Measurements from ENCODE around the gene KRTAP10-12. TPM values are rescaled to one million over a fixed set of nuclear protein-coding genes. Genes with fewer than 3 reads are reported as not detected.

KRTAP10-12 gene
- total and polyA plus RNA-seq, 4 experiments from 2014 or later, result not detected

DNA sequence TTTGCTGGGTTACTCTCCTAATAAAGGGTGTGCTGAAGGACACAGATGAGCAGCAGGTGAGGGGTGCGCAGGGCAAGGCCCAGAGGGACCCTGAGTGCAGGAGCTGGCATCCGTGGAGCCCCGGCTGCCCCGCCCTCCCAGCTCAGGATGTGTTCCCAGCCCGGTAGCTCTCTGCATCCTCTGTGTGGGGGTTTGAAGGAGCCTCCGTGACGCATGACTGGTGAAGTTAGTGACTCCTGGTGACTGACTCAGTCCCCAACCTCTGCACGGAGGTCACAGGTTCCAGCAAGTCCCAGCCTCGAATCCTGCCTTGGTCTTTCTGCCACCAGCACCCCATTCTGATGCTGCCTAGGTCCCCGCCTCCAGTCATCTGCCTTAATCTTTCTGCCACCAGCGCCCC, 36.0 kb downstream of the KRTAP10-12 start:
- Histone ChIP-seq H3K27ac (ENCODE audit: low read depth, low read length) (no peak overlapping the region), H3K4me1 (ENCODE audit: insufficient read depth, low read length) (no peaks in the 10 kb centered on the region), H3K9me3 (ENCODE audit: control insufficient read depth in 1 of 2, low read length in 2 of 2) (no peaks in the 10 kb centered on the region), H3K4me3 (ENCODE audit: low read length in 2 of 2) (no peak overlapping the region), H3K36me3 (ENCODE audit: insufficient read depth, low read length) (no peaks in the 10 kb centered on the region), H3K27me3 (ENCODE audit: insufficient read depth, low read length) (no peaks in the 10 kb centered on the region)
- Mint-ChIP-seq H3K4me1 (peaks cover 0 to 1% (median 0%) of the 10 kb centered on the region in 4 donors), H3K4me3 (no peak overlapping the region), H3K36me3 (no peaks in the 10 kb centered on the region), H3K27ac (peak overlapping the region in 1 of 7 donors; percentile 60), H3K27me3 (peaks cover under 1 to 12% of the 10 kb centered on the region in 2 donors), H3K9me3 (peaks cover 0 to 2% (median 0%) of the 10 kb centered on the region in 8 donors)
- intact Hi-C loops (cut with micrococcal nuclease), result no loop called here
- POLR2A ChIA-PET (ENCODE audit: partially characterized antibody), result no interaction called here
- DNase-seq, result no peak
- CTCF ChIA-PET (ENCODE audit: partially characterized antibody), result interaction anchor here (0.9 kb wide), 1 partner anchor 13 kb away, joined by 3 read pairs; no protein-coding TSS in a partner anchor

DNA sequence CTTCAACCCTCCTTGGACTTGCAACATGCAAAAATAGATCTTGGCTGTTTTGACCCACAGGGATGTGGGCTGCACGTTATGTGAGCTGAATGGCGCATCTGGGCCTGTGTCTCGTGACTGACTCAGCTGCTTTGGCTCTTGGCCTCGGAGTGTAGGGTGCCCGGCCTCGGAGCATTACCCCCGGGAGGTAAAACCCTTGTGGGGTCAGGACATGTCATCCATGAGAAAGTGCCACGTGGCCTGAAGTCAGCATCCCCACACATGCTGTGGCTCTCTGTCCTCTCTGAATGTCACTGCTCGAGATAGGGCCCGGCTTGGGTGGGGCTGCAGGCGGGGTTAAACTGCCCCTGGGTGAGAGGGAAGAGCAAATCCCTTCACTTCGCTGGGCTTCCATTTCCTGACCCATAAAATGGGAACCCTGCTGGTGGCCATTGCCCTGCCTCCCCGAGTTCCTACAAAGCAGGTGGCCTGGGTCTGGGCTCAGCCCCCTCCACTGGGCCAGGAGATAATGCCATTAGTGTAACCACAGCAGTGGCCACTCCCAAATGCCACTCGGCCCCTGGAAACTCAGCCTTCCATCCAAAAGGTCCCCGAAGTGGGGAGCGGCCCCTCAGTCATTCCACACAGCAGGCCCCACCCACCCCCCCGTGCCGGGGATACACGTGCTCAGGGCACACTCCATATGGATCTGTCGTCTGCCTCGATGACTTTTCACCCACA, 37.2 kb downstream of the KRTAP10-12 start:
- Histone ChIP-seq H3K36me3 (ENCODE audit: insufficient read depth, low read length) (no peaks in the 10 kb centered on the region), H3K27ac (ENCODE audit: low read depth, low read length) (no peak overlapping the region), H3K9me3 (ENCODE audit: control insufficient read depth in 1 of 2, low read length in 2 of 2) (no peaks in the 10 kb centered on the region), H3K27me3 (ENCODE audit: insufficient read depth, low read length) (no peaks in the 10 kb centered on the region), H3K4me3 (ENCODE audit: low read length in 2 of 2) (no peak overlapping the region), H3K4me1 (ENCODE audit: insufficient read depth, low read length) (no peaks in the 10 kb centered on the region)
- Mint-ChIP-seq H3K36me3 (no peaks in the 10 kb centered on the region), H3K27me3 (peaks cover 0 to 8% of the 10 kb centered on the region in 2 donors), H3K4me1 (peaks cover 0 to 1% (median 0%) of the 10 kb centered on the region in 4 donors), H3K4me3 (no peak overlapping the region), H3K27ac (no peak overlapping the region), H3K9me3 (peaks cover 0 to 2% (median 0%) of the 10 kb centered on the region in 8 donors)
- POLR2A ChIA-PET (ENCODE audit: partially characterized antibody), result no interaction called here
- DNase-seq, result no peak
- intact Hi-C loops (cut with micrococcal nuclease), result no loop called here
- CTCF ChIA-PET (ENCODE audit: partially characterized antibody), result no interaction called here

DNA sequence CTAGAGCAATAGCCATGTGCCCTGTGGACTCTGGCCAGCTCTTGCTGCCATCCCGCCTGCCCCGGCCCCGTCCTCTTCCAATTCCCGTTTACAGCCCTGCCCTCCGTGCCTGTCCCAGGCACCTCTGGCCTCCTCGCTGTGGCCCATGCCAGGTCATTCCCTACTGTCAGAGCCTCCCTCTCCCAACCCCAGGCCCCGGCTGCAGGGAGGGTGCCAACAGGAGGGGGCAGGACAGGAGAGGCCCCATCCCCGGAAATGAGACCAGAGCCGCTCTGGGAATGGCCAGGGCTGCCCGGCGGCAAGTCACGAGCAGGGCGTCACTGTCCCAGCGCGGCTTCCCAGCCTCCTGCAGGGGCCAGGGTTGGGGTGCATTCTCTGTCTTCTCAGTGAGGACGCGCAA, 37.9 kb downstream of the KRTAP10-12 start:
- H3K4me1 Mint-ChIP-seq, result peaks cover 0 to 1% (median under 1%) of the 10 kb centered on the region in 4 donors
- ChIA-PET POLR2A (ENCODE audit: partially characterized antibody) (no interaction called here), CTCF (ENCODE audit: partially characterized antibody) (no interaction called here)
- Histone ChIP-seq H3K27me3 (ENCODE audit: insufficient read depth, low read length) (no peaks in the 10 kb centered on the region), H3K4me1 (ENCODE audit: insufficient read depth, low read length) (no peaks in the 10 kb centered on the region), H3K4me3 (ENCODE audit: low read length in 2 of 2) (no peak overlapping the region), H3K36me3 (ENCODE audit: insufficient read depth, low read length) (no peaks in the 10 kb centered on the region), H3K27ac (ENCODE audit: low read depth, low read length) (no peak overlapping the region), H3K9me3 (ENCODE audit: control insufficient read depth in 1 of 2, low read length in 2 of 2) (no peaks in the 10 kb centered on the region)
- intact Hi-C loops (cut with micrococcal nuclease), result no loop called here
- H3K27ac Mint-ChIP-seq, result peak overlapping the region in 1 of 7 donors; percentile 52
- no peaks in the 10 kb centered on the region for H3K36me3 Mint-ChIP-seq
- no peak overlapping the region for H3K4me3 Mint-ChIP-seq
- H3K9me3 Mint-ChIP-seq, result peaks cover 0 to 2% (median 0%) of the 10 kb centered on the region in 8 donors
- DNase-seq, result no peak
- H3K27me3 Mint-ChIP-seq, result peaks cover 0 to 8% of the 10 kb centered on the region in 2 donors

DNA sequence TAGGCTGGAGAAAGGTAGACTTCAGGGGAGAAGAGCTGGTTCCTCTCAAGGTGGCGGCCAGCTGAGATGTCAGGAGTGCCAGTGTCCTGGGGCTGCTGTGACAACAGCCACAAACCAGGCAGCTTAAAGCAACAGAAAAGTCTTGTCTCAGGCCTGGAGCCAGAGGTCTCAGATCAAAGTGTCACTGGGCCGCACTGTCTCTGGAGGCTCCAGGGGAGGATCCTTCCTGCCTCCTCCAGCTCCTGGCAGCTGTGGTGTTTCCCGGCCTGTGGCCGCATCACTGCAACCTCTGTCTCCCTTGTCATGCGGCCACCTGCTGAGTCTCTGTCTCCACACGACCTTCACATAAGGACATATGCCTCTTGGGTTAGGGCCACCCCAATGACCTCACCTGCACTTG, 38.8 kb downstream of the KRTAP10-12 start:
- H3K4me1 Mint-ChIP-seq, result peaks cover 0 to 5% (median under 1%) of the 10 kb centered on the region in 4 donors
- intact Hi-C loops (cut with micrococcal nuclease), result no loop called here
- CTCF ChIA-PET (ENCODE audit: partially characterized antibody), result interaction anchor here (1.6 kb wide), 1 partner anchor 225 kb away, joined by 5 read pairs; no protein-coding TSS in a partner anchor
- H3K4me3 ChIP-seq (ENCODE audit: low read length in 2 of 2), result no peak overlapping the region
- H3K9me3 Mint-ChIP-seq, result peaks cover 0 to 2% (median 0%) of the 10 kb centered on the region in 8 donors
- no peaks in the 10 kb centered on the region for H3K9me3 ChIP-seq (ENCODE audit: control insufficient read depth in 1 of 2, low read length in 2 of 2)
- no peaks in the 10 kb centered on the region for H3K36me3 Mint-ChIP-seq
- H3K27me3 ChIP-seq (ENCODE audit: insufficient read depth, low read length), result no peaks in the 10 kb centered on the region
- H3K36me3 ChIP-seq (ENCODE audit: insufficient read depth, low read length), result no peaks in the 10 kb centered on the region
- DNase-seq, result no peak
- no peak overlapping the region for H3K4me3 Mint-ChIP-seq
- peaks cover 0 to 8% of the 10 kb centered on the region in 2 donors for H3K27me3 Mint-ChIP-seq
- H3K27ac Mint-ChIP-seq, result no peak overlapping the region
- no peaks in the 10 kb centered on the region for H3K4me1 ChIP-seq (ENCODE audit: insufficient read depth, low read length)
- no peak overlapping the region for H3K27ac ChIP-seq (ENCODE audit: low read depth, low read length)
- POLR2A ChIA-PET (ENCODE audit: partially characterized antibody), result no interaction called here

DNA sequence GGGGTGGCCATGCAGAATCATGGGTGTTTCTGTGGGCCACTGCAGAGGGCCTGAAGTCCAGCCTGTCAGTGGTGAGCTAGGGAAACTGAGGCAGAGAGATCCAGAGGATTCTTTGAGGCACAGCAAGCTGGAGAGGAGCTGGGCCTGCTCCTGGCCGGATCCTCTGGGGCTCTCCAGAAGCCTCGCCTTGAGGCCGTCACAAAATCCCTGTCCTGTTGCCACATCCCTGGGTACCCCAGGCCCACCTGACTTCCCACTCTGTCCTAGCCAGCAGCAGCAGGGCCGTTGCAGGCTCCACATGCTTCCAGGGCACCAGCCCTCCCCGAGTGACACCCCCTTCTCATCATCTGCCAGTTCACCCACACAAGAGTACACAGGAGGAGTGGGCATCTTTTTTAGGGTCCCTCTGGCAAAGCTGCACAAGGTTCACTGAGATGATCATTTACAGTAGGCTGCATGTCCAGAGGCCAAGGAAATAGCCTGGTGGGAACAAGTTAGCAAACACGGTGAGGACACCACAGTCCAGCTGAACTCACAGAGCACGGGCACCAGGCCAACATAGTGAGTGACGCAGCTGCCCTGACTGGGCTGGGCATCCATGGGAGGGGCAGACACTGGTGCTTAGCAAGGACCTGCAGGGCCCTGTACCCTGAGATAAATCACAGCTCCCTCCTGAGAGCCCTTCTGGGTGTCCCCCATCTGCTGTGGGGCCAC, 39.5 kb downstream of the KRTAP10-12 start:
- Mint-ChIP-seq H3K27ac (peak overlapping the region in 1 of 7 donors; percentile 62), H3K4me3 (no peak overlapping the region), H3K36me3 (no peaks in the 10 kb centered on the region), H3K27me3 (peaks cover 0 to 2% of the 10 kb centered on the region in 2 donors), H3K9me3 (peaks cover 0 to 2% (median 0%) of the 10 kb centered on the region in 8 donors), H3K4me1 (peaks cover 0 to 5% (median under 1%) of the 10 kb centered on the region in 4 donors)
- no peaks in the 10 kb centered on the region for H3K27me3 ChIP-seq (ENCODE audit: insufficient read depth, low read length)
- no peaks in the 10 kb centered on the region for H3K9me3 ChIP-seq (ENCODE audit: control insufficient read depth in 1 of 2, low read length in 2 of 2)
- H3K27ac ChIP-seq (ENCODE audit: low read depth, low read length), result no peak overlapping the region
- intact Hi-C loops (cut with micrococcal nuclease), result no loop called here
- no peaks in the 10 kb centered on the region for H3K4me1 ChIP-seq (ENCODE audit: insufficient read depth, low read length)
- ChIA-PET POLR2A (ENCODE audit: partially characterized antibody) (no interaction called here), CTCF (ENCODE audit: partially characterized antibody) (interaction anchor here (1.6 kb wide), 1 partner anchor 226 kb away, joined by 5 read pairs; no protein-coding TSS in a partner anchor)
- H3K36me3 ChIP-seq (ENCODE audit: insufficient read depth, low read length), result no peaks in the 10 kb centered on the region
- DNase-seq, result no peak
- no peak overlapping the region for H3K4me3 ChIP-seq (ENCODE audit: low read length in 2 of 2)

DNA sequence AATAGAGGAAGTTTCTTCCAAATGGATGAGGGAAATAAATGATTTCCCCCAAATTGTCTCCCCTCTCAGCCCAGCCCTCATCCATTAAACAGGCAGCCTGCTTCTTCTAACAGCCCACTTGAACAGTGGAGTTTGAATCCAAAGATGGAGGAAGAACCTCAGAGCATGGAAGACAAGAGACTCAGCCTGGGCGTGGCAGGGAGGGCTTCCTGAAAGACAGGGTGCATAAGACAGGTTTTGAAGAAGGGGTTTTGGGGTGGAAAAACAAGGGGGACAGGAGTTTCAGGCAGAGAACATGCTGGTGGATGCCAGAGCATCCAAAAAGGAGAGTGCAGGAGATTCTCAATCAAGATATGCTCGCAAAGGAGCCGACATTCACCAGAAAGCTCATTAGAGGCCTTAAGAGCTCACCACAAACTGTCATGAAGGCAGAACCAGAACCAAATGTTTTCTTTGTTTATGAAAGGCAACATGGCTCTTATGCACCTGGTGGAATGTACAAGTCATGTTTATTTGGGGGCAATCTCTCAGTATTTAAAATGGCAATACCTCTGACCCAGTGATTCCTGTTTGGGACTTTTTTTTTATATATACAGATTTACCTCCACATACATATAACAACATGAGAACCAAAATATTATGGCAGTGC, 40.9 kb downstream of the KRTAP10-12 start:
- Histone ChIP-seq H3K9me3 (ENCODE audit: control insufficient read depth in 1 of 2, low read length in 2 of 2) (no peaks in the 10 kb centered on the region), H3K27me3 (ENCODE audit: insufficient read depth, low read length) (no peaks in the 10 kb centered on the region), H3K4me3 (ENCODE audit: low read length in 2 of 2) (no peak overlapping the region), H3K27ac (ENCODE audit: low read depth, low read length) (no peak overlapping the region), H3K4me1 (ENCODE audit: insufficient read depth, low read length) (no peaks in the 10 kb centered on the region), H3K36me3 (ENCODE audit: insufficient read depth, low read length) (no peaks in the 10 kb centered on the region)
- H3K4me3 Mint-ChIP-seq, result no peak overlapping the region
- ChIA-PET CTCF (ENCODE audit: partially characterized antibody) (interaction anchor here (1.3 to 7.5 kb wide), 2 partner anchors 55 to 227 kb away, joined by 3 to 269 read pairs; no protein-coding TSS in a partner anchor), POLR2A (ENCODE audit: partially characterized antibody) (no interaction called here)
- H3K9me3 Mint-ChIP-seq, result peaks cover 0 to 2% (median 0%) of the 10 kb centered on the region in 8 donors
- H3K36me3 Mint-ChIP-seq, result no peaks in the 10 kb centered on the region
- peak overlapping the region in 4 of 7 donors; percentile 24 to 55 (median 41) for H3K27ac Mint-ChIP-seq
- peaks cover 4 to 12% (median 5%) of the 10 kb centered on the region in 4 donors for H3K4me1 Mint-ChIP-seq
- DNase-seq, result no peak
- H3K27me3 Mint-ChIP-seq, result no peaks in the 10 kb centered on the region
- intact Hi-C loops (cut with micrococcal nuclease), result no loop called here

DNA sequence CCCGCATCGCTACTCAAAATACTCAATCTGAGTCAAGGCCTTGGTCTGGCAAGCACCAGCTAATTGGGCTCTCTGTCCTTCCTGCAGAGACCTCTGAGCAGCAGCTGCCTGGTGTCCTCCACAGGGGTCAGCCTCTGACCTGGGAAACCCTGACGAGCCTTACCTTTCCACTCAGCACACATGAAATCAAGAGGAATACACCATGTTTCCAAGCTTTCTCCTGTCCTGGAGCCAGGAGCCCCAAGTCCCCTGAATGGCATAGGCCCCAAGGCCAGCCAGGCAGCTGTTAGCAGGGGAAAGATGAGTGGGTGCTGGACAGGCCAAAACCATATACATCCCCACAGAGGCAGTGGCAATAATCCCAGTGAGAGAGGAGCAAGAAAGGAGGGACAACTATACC, 41.6 kb downstream of the KRTAP10-12 start:
- Histone ChIP-seq H3K36me3 (ENCODE audit: insufficient read depth, low read length) (no peaks in the 10 kb centered on the region), H3K4me1 (ENCODE audit: insufficient read depth, low read length) (no peaks in the 10 kb centered on the region), H3K27ac (ENCODE audit: low read depth, low read length) (no peak overlapping the region), H3K27me3 (ENCODE audit: insufficient read depth, low read length) (no peaks in the 10 kb centered on the region), H3K9me3 (ENCODE audit: control insufficient read depth in 1 of 2, low read length in 2 of 2) (no peaks in the 10 kb centered on the region), H3K4me3 (ENCODE audit: low read length in 2 of 2) (no peak overlapping the region)
- Mint-ChIP-seq H3K27ac (peak overlapping the region in 1 of 7 donors; percentile 35), H3K4me1 (peaks cover 4 to 12% (median 5%) of the 10 kb centered on the region in 4 donors), H3K4me3 (no peak overlapping the region), H3K9me3 (peaks cover 0 to 2% (median 0%) of the 10 kb centered on the region in 8 donors), H3K27me3 (no peaks in the 10 kb centered on the region), H3K36me3 (no peaks in the 10 kb centered on the region)
- ChIA-PET CTCF (ENCODE audit: partially characterized antibody) (interaction anchor here (1.3 to 7.5 kb wide), 3 partner anchors 13 to 228 kb away, joined by 3 to 269 read pairs (median 8); no protein-coding TSS in a partner anchor), POLR2A (ENCODE audit: partially characterized antibody) (interaction anchor here (1.1 kb wide), 1 partner anchor 81 kb away, joined by 3 read pairs; the partner anchor contains the start of gene KRTAP12-3)
- no peak for DNase-seq
- intact Hi-C loops (cut with micrococcal nuclease), result no loop called here

All from CD4-positive, alpha-beta memory T cell (primary cell).